GM18517 (cell line): ENCODE data around the gene MFRP.

Source experiments
- ATAC-seq: cut with Tn5 transposase; IDR thresholded peaks from one replicate; pipeline ENCODE4 v1.9.1; 2021; ENCODE audit warnings: mild to moderate bottlenecking, moderate library complexity; ENCODE audit not compliant: unreplicated experiment

MFRP gene

GRCh38 chr11:119373059-119373920 lies 26.8 kb upstream of the MFRP start:
- no peak for ATAC-seq

DNA sequence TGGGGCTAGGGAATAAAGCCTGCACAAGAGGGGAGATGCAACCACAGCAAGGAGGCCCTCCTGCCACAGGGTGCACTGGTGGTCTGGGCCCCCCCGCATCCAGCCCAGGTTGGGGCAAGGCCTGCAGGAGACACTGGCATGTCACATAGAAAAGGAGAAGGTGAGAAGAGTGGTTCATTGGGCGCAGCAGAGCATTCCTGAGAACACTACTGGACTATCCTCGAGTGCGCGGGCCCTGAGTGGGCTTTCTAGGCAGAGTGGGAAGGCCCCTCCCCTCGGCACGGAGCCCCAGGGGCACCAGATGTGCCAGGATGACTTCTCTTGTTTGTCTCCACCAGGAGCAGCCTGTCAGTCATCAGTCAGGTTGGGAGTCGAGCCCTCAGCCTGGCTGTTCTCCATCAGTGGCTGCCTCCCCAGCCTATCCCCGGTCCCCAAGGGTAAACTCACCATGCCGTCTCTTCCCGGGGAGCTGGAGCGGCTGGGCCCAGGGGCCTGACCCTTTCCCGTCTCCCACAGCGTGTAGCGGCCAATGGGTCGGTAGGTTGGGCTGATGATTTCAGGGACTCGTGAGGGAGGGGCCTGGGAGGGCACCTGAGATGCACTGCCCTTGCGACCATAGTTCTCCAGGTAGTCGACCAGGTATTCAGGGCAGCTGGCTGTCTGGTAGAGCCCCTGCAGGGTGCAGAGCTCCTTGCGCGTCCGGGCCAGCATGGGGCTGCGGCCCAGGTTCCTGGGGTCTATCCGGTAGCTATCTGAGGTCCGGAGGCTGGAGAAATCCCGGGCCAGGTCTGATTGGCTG lies 26.0 kb upstream of the MFRP start:
- ATAC-seq = no peak

DNA sequence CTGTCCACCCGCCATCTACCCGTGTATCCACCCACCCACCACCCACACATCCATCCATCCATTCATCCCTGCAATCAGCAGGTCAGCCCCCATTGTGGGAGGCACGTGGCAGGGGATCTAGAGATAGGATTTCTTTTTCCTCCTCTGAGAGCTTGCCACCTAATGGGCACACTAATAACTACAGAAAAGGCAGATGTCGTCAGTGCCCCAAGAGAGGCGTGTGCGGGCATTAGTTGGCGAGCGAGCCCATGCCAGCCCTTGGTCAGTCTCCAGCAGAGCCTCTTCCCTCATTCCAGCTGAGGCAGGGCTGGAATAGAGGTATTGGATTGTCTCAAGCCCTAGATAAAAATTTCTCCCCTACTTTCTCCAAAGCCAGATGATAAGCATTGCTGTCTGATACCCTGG lies 25.3 kb upstream of the MFRP start:
- no peak for ATAC-seq

- no peak for ATAC-seq
Observed at GRCh38 chr11:119371067-119371601, 24.6 kb upstream of the MFRP start.

DNA sequence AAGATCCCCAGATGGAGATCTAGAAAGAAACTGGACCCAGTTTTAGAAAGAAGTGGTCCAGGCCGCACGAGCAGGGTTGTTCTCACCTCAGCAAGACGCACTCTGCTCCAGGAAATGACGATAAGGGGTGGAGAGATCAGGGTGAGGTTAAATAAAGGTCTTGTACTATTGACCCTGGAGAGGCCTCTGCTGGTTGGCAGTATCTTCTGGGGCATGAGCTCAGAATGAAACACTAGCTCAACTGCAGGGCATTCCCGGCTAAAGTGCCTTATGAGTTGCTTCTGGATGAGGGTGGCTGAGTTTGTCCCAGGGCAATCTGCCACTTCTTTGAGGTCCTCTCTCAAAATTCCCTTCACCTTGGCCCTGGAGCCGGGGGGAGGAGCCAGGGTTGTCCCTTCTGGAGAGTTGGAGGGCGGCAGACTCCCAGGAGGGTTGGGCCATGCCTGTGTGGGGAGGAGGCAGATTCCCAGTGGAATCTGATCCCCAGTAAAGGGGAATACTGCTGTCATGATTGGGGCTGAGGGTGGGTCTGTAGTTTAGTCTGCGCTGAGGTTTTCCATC lies 24.1 kb upstream of the MFRP start:
- no peak for ATAC-seq

DNA sequence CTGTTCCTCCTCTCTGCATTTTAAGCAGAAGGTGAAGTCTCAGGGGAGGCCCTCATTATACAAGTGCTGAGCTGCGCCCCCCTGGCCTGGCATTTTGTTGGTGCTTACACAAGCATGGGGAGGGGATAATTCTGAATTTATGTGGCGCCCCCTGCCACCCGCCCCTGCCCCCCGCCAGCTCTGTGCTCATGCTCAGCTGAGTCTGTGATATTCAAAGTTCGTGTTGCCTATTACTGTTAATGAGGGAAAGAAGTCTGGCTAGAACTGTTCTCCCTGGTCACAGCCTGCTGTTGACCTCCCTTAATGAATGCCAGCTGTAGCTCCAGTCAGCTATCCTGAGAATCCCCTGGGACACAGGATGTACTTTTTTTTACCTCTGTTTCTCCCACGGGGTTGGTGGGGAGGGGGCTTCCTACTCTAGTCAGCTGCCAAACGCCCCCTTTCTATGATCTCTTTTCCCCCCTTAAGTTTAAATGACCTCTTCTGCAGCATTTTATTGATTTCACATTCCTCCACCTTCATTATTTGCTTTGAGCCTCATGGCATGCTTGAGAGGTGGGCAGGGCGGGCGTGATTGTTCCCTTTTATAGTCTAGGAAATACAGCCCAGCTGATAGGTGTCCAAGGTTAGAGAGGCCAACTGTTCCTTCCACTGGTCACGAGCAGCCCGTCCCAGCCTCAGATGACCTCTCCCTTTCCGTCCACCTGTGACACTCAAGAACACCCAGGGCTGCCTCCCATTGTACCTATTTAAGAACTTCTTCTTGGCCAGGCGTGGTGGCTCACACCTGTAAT lies 22.8 kb upstream of the MFRP start:
- no peak for ATAC-seq

DNA sequence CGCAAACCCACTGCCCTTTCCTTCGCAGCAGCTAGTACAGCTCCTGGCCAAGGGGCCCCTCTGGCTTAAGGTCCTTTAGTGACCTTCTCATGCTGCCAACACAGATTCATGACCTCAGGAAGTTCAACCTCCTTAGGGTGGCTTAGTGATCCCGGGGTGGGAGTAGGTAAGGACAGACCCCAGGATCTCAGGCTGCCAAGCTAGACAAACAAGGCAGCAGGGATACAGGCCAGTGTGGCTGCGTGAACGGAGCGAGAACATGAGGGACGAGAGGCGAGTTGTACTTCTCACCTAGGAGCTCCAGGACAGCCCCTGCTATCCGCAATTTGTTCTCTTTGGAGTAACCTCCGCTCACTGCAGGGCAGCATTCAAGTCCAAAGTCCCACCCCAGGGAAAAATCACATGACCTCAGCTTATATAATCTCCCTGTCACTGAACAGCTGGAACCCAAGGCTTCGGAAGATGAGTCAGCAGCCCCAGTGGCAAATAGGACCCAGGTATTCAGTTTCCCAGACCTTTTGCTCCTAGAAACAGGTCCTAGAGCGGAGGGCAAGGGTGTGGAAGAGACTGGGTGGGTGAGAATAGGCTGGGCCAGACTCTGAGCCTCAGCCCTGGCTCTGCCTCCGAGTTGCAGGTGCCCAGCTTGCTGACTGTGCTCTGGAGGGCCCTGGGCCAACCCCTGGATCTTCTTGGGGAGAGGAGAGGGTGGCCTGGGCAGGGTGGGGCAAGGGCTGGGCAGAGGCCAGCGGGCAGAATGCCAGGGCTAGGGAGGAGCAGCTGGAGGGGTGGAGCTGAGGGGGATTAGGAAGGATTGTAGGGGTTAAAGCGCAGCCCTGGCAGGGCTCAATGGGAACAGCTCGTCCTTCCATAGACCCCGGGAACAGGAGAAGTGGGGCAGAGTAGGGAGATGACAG lies 21.9 kb upstream of the MFRP start:
- no peak for ATAC-seq

- no peak for ATAC-seq
Observed at GRCh38 chr11:119367661-119368120, 21.2 kb upstream of the MFRP start.

DNA sequence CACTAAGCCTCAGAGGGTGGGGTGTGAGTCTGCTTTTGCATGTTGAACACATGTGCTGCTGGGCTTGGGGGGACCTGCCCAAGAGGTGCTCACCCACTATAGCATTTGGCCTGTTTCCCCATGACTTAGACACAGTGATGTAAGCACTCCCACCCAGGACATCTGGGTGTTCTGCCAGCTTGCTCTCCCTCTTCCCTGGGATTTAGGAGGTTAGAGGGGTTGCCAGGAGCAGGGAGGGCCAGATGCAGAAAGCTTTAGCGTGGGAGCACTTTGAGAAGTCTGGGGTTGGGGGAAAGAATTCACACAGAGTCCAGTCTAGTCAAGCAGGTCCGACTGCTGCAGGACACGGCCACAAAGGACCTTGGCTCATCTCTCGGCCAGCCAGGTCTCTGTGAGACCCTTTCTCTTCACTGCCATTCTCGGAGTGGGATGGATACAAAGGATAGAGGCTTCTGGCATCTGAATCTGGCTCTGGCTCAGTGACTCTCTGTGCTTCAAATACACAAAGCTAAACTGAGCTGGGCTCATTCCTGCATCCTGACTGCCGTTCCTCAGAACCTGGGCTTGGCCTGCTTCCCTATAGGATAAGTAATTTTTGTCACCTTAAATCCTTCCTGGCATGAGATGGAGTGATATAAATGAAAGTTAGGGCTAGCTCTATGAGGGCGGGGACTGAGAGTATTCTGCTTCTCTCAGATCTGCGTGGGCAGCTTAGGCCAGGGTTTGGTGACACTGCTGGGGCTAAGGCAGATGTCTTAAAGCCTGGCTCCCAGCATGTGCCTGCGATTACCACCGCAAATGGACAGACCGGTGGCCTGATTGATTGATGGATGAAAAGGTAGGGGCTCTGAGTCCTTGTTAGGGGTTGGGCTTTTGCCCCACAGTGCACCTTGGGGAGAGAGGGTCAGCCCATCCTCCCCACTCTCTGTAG lies 20.4 kb upstream of the MFRP start:
- ATAC-seq = no peak

GRCh38 chr11:119365071-119365591 lies 18.6 kb upstream of the MFRP start:
- ATAC-seq = no peak

GRCh38 chr11:119363851-119364590 lies 17.5 kb upstream of the MFRP start:
- no peak for ATAC-seq

DNA sequence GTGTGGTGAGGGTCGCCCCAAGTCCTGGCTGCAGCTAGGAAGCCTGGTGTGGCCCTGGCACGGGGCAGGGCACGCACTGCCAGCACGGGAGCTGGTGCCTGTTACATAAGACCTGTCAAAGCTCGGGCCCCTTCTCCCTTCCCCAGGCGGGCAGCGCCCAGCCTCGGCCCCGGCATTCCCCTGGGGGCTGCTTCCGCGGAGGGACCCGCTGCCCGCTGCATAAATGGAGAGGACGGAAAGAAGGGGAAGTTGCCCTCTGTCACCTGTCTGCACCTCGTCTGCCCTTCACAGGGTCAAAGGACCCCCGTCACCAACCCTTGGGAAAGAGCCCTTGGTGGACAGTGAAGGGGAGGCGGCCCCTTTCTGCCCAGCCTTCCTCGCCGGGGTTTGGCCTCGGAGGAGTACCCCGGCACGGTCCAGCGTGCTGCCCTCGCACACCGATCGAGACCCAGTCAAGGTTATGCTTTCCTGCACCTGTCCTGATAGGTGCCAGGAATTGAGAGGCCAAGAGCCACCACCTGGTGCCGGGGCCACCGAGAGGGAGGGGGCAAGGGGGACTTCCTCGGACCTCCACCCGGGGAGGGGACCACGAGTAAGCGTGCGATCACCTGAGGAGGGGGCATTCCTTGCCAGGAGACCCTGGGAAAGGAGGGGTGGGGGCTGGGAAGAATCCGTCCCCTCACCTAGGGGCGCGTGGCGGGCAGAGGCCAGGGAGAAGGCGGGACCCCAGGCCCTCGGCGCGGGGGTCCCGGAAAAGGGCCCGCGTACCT lies 16.8 kb upstream of the MFRP start:
- ATAC-seq = no peak

DNA sequence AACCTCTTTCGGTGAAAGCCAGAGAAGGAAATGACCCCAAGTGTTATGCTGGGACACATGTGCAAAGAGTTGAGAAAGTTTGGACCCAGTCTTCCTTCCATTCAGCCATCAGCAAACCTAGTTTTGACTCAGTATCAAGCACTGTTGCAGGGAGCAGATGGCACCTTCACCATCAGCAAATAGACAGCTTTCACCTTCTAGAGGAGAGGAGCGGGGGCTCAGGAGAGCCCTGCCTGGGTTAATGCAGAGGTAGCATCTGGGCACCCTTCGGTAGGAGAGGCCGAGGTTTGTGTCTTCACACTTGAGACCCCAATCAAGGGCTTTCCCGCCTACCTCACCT lies 16.2 kb upstream of the MFRP start:
- ATAC-seq = no peak

DNA sequence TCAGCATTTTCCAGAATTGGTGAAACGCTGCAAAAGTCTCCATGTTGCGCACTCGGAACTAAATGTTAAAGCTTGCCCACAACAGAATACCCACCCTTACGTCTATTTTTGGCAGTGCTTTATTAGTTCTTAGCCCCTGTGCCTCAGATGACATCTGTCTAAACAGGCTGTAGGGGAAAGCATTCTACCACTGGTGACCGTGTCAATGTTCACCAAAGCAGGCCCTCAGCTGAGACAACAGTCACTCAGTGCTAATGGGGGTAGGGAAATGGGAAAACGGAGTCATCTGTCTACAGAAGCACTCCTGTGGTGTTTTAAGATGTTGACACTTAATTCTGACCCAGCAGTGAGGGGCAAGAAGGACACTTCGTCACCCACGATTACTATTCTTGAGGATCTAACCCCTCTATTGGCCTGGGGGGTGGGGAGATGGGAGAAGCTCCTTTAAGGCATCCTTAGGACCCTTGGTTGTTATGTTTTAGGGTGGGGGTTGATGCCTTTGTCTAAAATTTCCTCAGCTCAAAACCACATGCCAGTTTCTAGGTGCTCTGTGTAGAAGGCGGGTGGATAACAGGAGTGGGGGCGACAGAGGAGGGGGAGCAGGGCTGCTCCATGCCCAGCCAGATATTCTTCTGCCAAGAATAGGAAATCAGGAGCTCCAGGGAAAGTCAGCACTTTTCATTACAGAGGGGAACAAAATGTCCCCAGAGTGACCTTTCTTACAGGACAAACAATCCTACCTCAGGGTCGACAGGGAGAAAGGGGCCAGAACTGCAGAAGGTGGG lies 15.6 kb upstream of the MFRP start:
- ATAC-seq = no peak

GRCh38 chr11:119361056-119361787 lies 14.7 kb upstream of the MFRP start:
- ATAC-seq = no peak
